Pancreas (tissue), 10 donors: ENCODE measurements around the gene SCUBE3. TPM values are rescaled to one million over a fixed set of nuclear protein-coding genes. Genes with fewer than 3 reads are reported as not detected.

ENCODE experiments used
- ATAC-seq, 4 donors: fragments of 200-7000 bp; cut with Tn5 transposase; one replicate each; pipeline versions ENCODE4 v1.8.0 to v1.9.1; 2020; ENCODE audit warnings: mild to moderate bottlenecking in 4 of 4, moderate library complexity in 4 of 4
- DNase-seq, 6 donors: peaks; one replicate each; pipeline ENCODE4 v3.0.0-alpha.2; 2020
- FAIRE-seq: peaks from 2 replicates; lab custom pipeline; 2012; peaks lifted over from hg19 to GRCh38; lab: Jason Lieb, UNC
- H3K27ac ChIP-seq, 4 donors: fragments of 200-600 bp; sonication (generic); 1 replicate in 3 of 4; 2 replicates in 1 of 4; pipeline versions ENCODE4 v1.5.0 to v1.8.0; 2020
- H3K27me3 ChIP-seq, 4 donors: fragments of 200-600 bp; one replicate each; pipeline ENCODE4 v1.8.0; 2021
- H3K36me3 ChIP-seq, 3 donors: fragments of 200-600 bp; sonication (generic) in 1 of 3; one replicate each; pipeline versions ENCODE4 v1.5.0 to v1.8.0; 2020 to 2021
- H3K4me1 ChIP-seq, 3 donors: fragments of 200-600 bp; one replicate each; pipeline ENCODE4 v1.8.0; 2021
- H3K4me3 ChIP-seq, 4 donors: fragments of 200-600 bp; sonication (generic) in 2 of 4; one replicate each; pipeline versions ENCODE4 v1.5.0 to v1.8.0; 2020 to 2021
- H3K9me3 ChIP-seq, 4 donors: fragments of 200-600 bp; one replicate each; pipeline ENCODE4 v1.8.0; 2021
- CTCF ChIP-seq, 4 donors: fragments of 200-600 bp; sonication (generic) in 3 of 4; IDR thresholded peaks; one replicate each; pipeline versions ENCODE4 v1.5.0 to v1.8.0; 2021; ENCODE audit warnings: antibody characterized with exemption in 4 of 4
- WGBS, 2 donors: extraction: QIAGEN DNeasy Blood & Tissue Kit; methylation state at CpG; one replicate each; pipeline ENCODE4 v1.1.7; 2013; 5-methylcytosine and 5-hydroxymethylcytosine counted together
- intact Hi-C, 3 donors: fragments of 100-400 bp; cut with DNase I; formaldehyde crosslinking; loops; one replicate each; pipeline versions ENCODE4 v1.11.1 to v1.14.2; 2022
- polyA plus RNA-seq, 2 donors: library from polyadenylated mRNA; stranded (reverse); fragments of 200-250 nt; gene quantifications; one replicate each; pipeline ENCODE4 v1.2.3, GENCODE V29; 2013
- total RNA-seq, 6 donors: library from RNA; stranded (reverse); fragmentation: NEBNext Ultra II Directional in 4 of 6; extraction: Animal tissue kit (Norgen Biotek cat#: 25700) in 4 of 6; gene quantifications; one replicate each; pipeline versions ENCODE4 v1.2.1 to v1.2.4, GENCODE V29; 2021 to 2023
- donor health status: healthy with polysubstance abuse.
- donor health status: DM: no; HTN: no; CAD: no; lungs with moderate emphysema.
- donor health status: DM: no; HTN: no; CAD: no.
- donor health status: control.
- donor health status: control.
- donor health status: Bipolar disorder and iron deficiency.
- donor health status: DM: yes; HTN: yes; CAD: no.
- donor health status: DM: no; HTN: no; CAD: no.
- donor health status: DM: no; HTN: no; CAD: no.
- donor health status: DM: yes; HTN: yes; CAD: no.

The SCUBE3 gene
- total and polyA plus RNA-seq, 8 donors: 0.02 to 0.15 (median 0.03) TPM; not detected in 1

- Histone ChIP-seq H3K27ac (no peak overlapping the region), H3K4me3 (no peak overlapping the region), H3K4me1 (no peaks in the 10 kb centered on the region), H3K27me3 (no peaks in the 10 kb centered on the region), H3K9me3 (no peaks in the 10 kb centered on the region), H3K36me3 (peaks cover 0 to 53% (median 19%) of the 10 kb centered on the region in 3 donors)
- DNase-seq (no peak), FAIRE-seq (no peak), ATAC-seq (no peak)
- intact Hi-C loops: no loop called here
- WGBS, 2 donors: 96% methylated on average over 13 of the region's 13 CpGs
- no peak for TF ChIP-seq CTCF (IDR thresholded peaks at IDR 0.05)
Measured at GRCh38 chr6:35291491-35291890, 77.7 kb downstream of the SCUBE3 start.

DNA sequence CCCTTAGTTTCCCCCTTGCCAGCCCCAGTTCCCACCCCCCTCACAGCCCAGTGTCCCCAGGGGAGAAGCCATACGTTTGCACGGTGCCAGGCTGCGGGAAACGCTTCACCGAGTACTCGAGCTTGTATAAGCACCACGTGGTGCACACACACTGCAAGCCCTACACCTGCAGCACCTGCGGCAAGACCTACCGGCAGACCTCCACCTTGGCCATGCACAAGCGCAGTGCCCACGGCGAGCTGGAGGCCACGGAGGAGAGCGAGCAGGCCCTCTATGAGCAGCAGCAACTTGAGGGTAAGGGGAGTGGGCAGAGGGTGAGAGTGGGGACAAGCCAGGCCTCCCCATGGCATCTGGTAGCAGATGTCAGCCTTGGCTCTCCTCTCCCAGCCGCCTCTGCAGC is 78.7 kb downstream of the SCUBE3 start:
- 70 to 73% methylated on average over 15 of the region's 15 CpGs for WGBS, 2 donors
- ATAC-seq (no peak), FAIRE-seq (no peak), DNase-seq (peak in 1 of 6 donors; percentile 50)
- H3K36me3 ChIP-seq: peaks cover 0 to 43% (median 10%) of the 10 kb centered on the region in 3 donors
- intact Hi-C loops: no loop called here
- H3K9me3 ChIP-seq: no peaks in the 10 kb centered on the region
- H3K27ac ChIP-seq: no peak overlapping the region
- no peak for TF ChIP-seq CTCF (IDR thresholded peaks at IDR 0.05)
- H3K4me1 ChIP-seq: peaks cover 0 to 5% (median 0%) of the 10 kb centered on the region in 3 donors
- no peak overlapping the region for H3K4me3 ChIP-seq
- no peaks in the 10 kb centered on the region for H3K27me3 ChIP-seq

DNA sequence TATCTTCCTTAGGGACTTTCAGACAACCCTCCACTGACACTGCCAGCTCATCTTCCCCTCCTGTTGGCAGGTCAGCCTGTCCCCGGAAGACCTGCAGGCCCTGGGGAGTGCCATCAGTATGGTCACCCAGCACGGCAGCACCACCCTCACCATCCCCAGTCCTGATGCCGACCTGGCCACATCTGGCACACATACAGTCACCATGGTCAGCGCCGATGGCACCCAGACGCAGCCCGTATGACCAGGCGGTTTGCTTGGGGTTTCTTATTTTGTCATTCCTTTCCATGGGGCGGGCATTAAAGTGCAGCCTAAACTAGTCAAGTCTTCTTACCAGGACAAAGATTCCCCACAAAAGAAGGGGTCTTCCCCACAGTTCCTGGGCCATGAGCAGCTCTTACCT is 79.9 kb downstream of the SCUBE3 start:
- H3K9me3 ChIP-seq: no peaks in the 10 kb centered on the region
- H3K4me1 ChIP-seq: peaks cover 0 to 7% (median 0%) of the 10 kb centered on the region in 3 donors
- H3K27ac ChIP-seq: no peak overlapping the region
- WGBS, 2 donors: 86 to 93% methylated on average over 9 of the region's 9 CpGs
- no peak for TF ChIP-seq CTCF (IDR thresholded peaks at IDR 0.05)
- FAIRE-seq: no peak
- H3K36me3 ChIP-seq: peaks cover 0 to 32% (median 0%) of the 10 kb centered on the region in 3 donors
- intact Hi-C loops: no loop called here
- peak in 1 of 6 donors; percentile 43 for DNase-seq
- no peak for ATAC-seq
- no peaks in the 10 kb centered on the region for H3K27me3 ChIP-seq
- no peak overlapping the region for H3K4me3 ChIP-seq

DNA sequence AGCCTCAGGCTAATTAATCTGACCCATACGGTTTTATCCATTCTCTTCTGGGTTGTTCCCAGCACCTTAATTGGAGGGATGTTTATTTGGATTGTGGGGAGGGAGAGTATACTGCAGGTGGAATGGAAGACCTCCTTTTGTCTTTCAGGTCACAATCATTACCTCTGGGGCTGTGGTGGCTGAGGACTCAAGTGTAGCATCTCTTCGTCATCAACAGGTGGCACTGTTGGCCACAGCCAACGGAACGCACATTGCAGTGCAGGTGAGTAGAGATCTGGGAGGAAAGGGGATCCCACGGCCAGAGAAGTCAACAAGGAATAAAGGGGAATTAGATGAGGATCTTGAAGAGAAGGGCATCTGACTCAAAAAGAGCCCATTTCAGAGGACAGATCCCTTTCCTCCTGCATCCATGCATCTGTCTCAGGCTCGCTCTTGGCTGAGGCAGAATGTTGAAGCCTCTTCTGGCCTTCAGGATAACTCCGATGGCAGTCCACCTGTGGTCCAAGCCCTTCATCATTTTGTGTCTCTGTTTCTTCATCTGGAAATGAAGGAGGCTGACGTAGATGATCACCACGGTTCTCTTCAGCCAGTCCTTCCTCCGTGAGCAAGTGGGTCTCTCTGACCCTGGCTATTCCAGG is 80.7 kb downstream of the SCUBE3 start:
- H3K9me3 ChIP-seq: no peaks in the 10 kb centered on the region
- ATAC-seq (peak in 3 of 4 donors; percentile 43 to 56 (median 51)), FAIRE-seq (no peak), DNase-seq (peak in 2 of 6 donors; percentile 55 to 63)
- H3K27ac ChIP-seq: no peak overlapping the region
- H3K4me1 ChIP-seq: peaks cover 0 to 10% (median 0%) of the 10 kb centered on the region in 3 donors
- 54 to 55% methylated on average over 10 of the region's 10 CpGs for WGBS, 2 donors
- peaks cover 0 to 26% (median 0%) of the 10 kb centered on the region in 3 donors for H3K36me3 ChIP-seq
- peak; percentile 46 to 65 (median 56) for TF ChIP-seq CTCF (IDR thresholded peaks at IDR 0.05)
- H3K27me3 ChIP-seq: no peaks in the 10 kb centered on the region
- intact Hi-C loops: no loop called here
- no peak overlapping the region for H3K4me3 ChIP-seq

GRCh38 chr6:35295036-35295435 is 81.3 kb downstream of the SCUBE3 start:
- WGBS, 2 donors: 93 to 94% methylated on average over 2 of the region's 2 CpGs
- intact Hi-C loops: no loop called here
- peak in 1 of 6 donors; percentile 60 for DNase-seq
- TF ChIP-seq CTCF (IDR thresholded peaks at IDR 0.05): no peak
- H3K4me1 ChIP-seq: peaks cover 0 to 10% (median 0%) of the 10 kb centered on the region in 3 donors
- H3K36me3 ChIP-seq: peaks cover 0 to 22% (median 0%) of the 10 kb centered on the region in 3 donors
- no peaks in the 10 kb centered on the region for H3K27me3 ChIP-seq
- FAIRE-seq: no peak
- no peak overlapping the region for H3K27ac ChIP-seq
- H3K4me3 ChIP-seq: no peak overlapping the region
- H3K9me3 ChIP-seq: no peaks in the 10 kb centered on the region
- no peak for ATAC-seq
